OCI-LY3 (cell line): Measurements from ENCODE around the gene ECT2.

Experiments used
- H2AFZ ChIP-seq: fragments of 200-600, 300-600 bp; shearing (Covaris generic); 2 replicates; pipeline ENCODE4 v1.6.0; 2014; ENCODE audit warnings: antibody characterized with exemption, low read depth, low read length
- H3K27ac ChIP-seq: fragments of 200-600, 300-600 bp; sonication (generic); 2 replicates; pipeline ENCODE4 v1.5.1; 2014; ENCODE audit warnings: mild to moderate bottlenecking, low read length, moderate library complexity, mixed read lengths
- H3K27me3 ChIP-seq: fragments of 200-600, 300-600 bp; sonication (generic); 2 replicates; pipeline ENCODE4 v1.6.1; 2014; ENCODE audit warnings: low read depth, low read length, mixed read lengths
- H3K36me3 ChIP-seq: fragments of 200-600, 300-600 bp; sonication (generic); replicated peaks from 2 replicates; pipeline ENCODE3; 2014; ENCODE audit warnings: low read depth, low read length, mixed read lengths
- H3K4me1 ChIP-seq: fragments of 300-600, 200-600 bp; sonication (generic); 2 replicates; pipeline ENCODE4 v1.6.1; 2014; ENCODE audit warnings: low read length, mixed read lengths
- H3K4me2 ChIP-seq: fragments of 200-600, 300-600 bp; sonication (generic); 2 replicates; pipeline ENCODE4 v1.6.1; 2014; ENCODE audit warnings: low read length, mixed read lengths
- H3K4me3 ChIP-seq: fragments of 300-600, 200-600 bp; sonication (generic); 2 replicates; pipeline ENCODE4 v1.5.1; 2014; ENCODE audit warnings: antibody characterized with exemption, mild to moderate bottlenecking, low read length, moderate library complexity
- H3K79me2 ChIP-seq: fragments of 300-600, 200-600 bp; shearing (Covaris generic); 2 replicates; pipeline ENCODE4 v1.6.1; 2014; ENCODE audit warnings: mild to moderate bottlenecking, low read length, mixed read lengths
- H3K9ac ChIP-seq: fragments of 300-600, 200-600 bp; shearing (Covaris generic); 2 replicates; pipeline ENCODE4 v1.6.0; 2014; ENCODE audit warnings: mild to moderate bottlenecking, low read length, moderate library complexity
- H3K9me3 ChIP-seq: fragments of 200-600, 300-600 bp; shearing (Covaris generic); 2 replicates; pipeline ENCODE4 v1.6.1; 2014; ENCODE audit warnings: low read length, mixed read lengths; ENCODE audit not compliant: insufficient read depth
- H4K20me1 ChIP-seq: fragments of 200-600, 300-600 bp; sonication (generic); 2 replicates; pipeline ENCODE4 v1.6.1; 2016; ENCODE audit warnings: low read length, mixed read lengths; ENCODE audit not compliant: insufficient read depth
- CTCF ChIP-seq: fragments of 200-600, 300-600 bp; sonication (generic); IDR thresholded peaks from 2 replicates; pipeline ENCODE4 v1.5.1; 2014; ENCODE audit warnings: antibody characterized with exemption, low read length, low read depth
- EZH2phosphoT487 ChIP-seq: fragments of 200-600 bp; shearing (Covaris generic); IDR thresholded peaks from 2 replicates; pipeline ENCODE4 v1.6.1; 2018; ENCODE audit warnings: antibody characterized with exemption, mixed run types, low read depth

Gene ECT2

GRCh38 chr3:172813462-172813861 lies 62.9 kb downstream of the ECT2 start:
- no peak overlapping the region for H3K9ac ChIP-seq
- no peak overlapping the region for H2AFZ ChIP-seq
- H3K27me3 ChIP-seq, result no peaks in the 10 kb centered on the region
- TF ChIP-seq EZH2phosphoT487 (no peak), CTCF (no peak)
- H3K27ac ChIP-seq, result no peak overlapping the region
- H3K4me3 ChIP-seq, result no peak overlapping the region
- H4K20me1 ChIP-seq, result no peaks in the 10 kb centered on the region
- H3K36me3 ChIP-seq, result peaks cover 11% of the 10 kb centered on the region
- H3K79me2 ChIP-seq, result no peaks in the 10 kb centered on the region
- no peak overlapping the region for H3K4me2 ChIP-seq
- no peaks in the 10 kb centered on the region for H3K4me1 ChIP-seq
- H3K9me3 ChIP-seq, result no peaks in the 10 kb centered on the region

GRCh38 chr3:172814738-172815137 lies 64.2 kb downstream of the ECT2 start:
- H3K79me2 ChIP-seq, result no peaks in the 10 kb centered on the region
- no peaks in the 10 kb centered on the region for H4K20me1 ChIP-seq
- no peak for TF ChIP-seq EZH2phosphoT487
- no peak for TF ChIP-seq CTCF
- H3K9ac ChIP-seq, result no peak overlapping the region
- H3K4me2 ChIP-seq, result no peak overlapping the region
- no peaks in the 10 kb centered on the region for H3K4me1 ChIP-seq
- H3K36me3 ChIP-seq, result peaks cover 10% of the 10 kb centered on the region
- no peaks in the 10 kb centered on the region for H3K9me3 ChIP-seq
- no peaks in the 10 kb centered on the region for H3K27me3 ChIP-seq
- H2AFZ ChIP-seq, result no peak overlapping the region
- H3K4me3 ChIP-seq, result no peak overlapping the region
- no peak overlapping the region for H3K27ac ChIP-seq

- Histone ChIP-seq H3K4me3 (no peak overlapping the region), H3K4me2 (no peak overlapping the region), H4K20me1 (no peaks in the 10 kb centered on the region), H3K79me2 (no peaks in the 10 kb centered on the region), H3K4me1 (no peaks in the 10 kb centered on the region), H3K36me3 (peaks cover 11% of the 10 kb centered on the region), H3K9me3 (no peaks in the 10 kb centered on the region), H2AFZ (no peak overlapping the region), H3K27ac (no peak overlapping the region), H3K9ac (no peak overlapping the region), H3K27me3 (no peaks in the 10 kb centered on the region)
- TF ChIP-seq CTCF, result no peak
- no peak for TF ChIP-seq EZH2phosphoT487
Observed at GRCh38 chr3:172815857-172816256, 65.3 kb downstream of the ECT2 start.

GRCh38 chr3:172816281-172816680 lies 65.8 kb downstream of the ECT2 start:
- H3K9me3 ChIP-seq, result no peaks in the 10 kb centered on the region
- H3K27me3 ChIP-seq, result no peaks in the 10 kb centered on the region
- H3K4me1 ChIP-seq, result no peaks in the 10 kb centered on the region
- H3K4me3 ChIP-seq, result no peak overlapping the region
- H2AFZ ChIP-seq, result no peak overlapping the region
- peaks cover 14% of the 10 kb centered on the region for H3K36me3 ChIP-seq
- TF ChIP-seq EZH2phosphoT487 (no peak), CTCF (no peak)
- no peak overlapping the region for H3K4me2 ChIP-seq
- no peak overlapping the region for H3K27ac ChIP-seq
- H3K79me2 ChIP-seq, result no peaks in the 10 kb centered on the region
- H4K20me1 ChIP-seq, result no peaks in the 10 kb centered on the region
- H3K9ac ChIP-seq, result no peak overlapping the region
